Superior temporal gyrus (tissue), 1 donor: Measurements from ENCODE around the gene PGBD2.
A peak's percentile ranks its signal among the peaks of the same experiment; 100 is the strongest.
"Not testable (repeated sequence)": the region's sequence is repeated elsewhere in the genome, so short reads cannot be mapped to it uniquely, and the experiment has no call there.

Experiments
- DNase-seq: peaks from one replicate; pipeline ENCODE4 v3.0.0-alpha.2; 2016; ENCODE audit errors: extremely low spot score

The PGBD2 gene, protein sequence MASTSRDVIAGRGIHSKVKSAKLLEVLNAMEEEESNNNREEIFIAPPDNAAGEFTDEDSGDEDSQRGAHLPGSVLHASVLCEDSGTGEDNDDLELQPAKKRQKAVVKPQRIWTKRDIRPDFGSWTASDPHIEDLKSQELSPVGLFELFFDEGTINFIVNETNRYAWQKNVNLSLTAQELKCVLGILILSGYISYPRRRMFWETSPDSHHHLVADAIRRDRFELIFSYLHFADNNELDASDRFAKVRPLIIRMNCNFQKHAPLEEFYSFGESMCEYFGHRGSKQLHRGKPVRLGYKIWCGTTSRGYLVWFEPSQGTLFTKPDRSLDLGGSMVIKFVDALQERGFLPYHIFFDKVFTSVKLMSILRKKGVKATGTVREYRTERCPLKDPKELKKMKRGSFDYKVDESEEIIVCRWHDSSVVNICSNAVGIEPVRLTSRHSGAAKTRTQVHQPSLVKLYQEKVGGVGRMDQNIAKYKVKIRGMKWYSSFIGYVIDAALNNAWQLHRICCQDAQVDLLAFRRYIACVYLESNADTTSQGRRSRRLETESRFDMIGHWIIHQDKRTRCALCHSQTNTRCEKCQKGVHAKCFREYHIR

DNA sequence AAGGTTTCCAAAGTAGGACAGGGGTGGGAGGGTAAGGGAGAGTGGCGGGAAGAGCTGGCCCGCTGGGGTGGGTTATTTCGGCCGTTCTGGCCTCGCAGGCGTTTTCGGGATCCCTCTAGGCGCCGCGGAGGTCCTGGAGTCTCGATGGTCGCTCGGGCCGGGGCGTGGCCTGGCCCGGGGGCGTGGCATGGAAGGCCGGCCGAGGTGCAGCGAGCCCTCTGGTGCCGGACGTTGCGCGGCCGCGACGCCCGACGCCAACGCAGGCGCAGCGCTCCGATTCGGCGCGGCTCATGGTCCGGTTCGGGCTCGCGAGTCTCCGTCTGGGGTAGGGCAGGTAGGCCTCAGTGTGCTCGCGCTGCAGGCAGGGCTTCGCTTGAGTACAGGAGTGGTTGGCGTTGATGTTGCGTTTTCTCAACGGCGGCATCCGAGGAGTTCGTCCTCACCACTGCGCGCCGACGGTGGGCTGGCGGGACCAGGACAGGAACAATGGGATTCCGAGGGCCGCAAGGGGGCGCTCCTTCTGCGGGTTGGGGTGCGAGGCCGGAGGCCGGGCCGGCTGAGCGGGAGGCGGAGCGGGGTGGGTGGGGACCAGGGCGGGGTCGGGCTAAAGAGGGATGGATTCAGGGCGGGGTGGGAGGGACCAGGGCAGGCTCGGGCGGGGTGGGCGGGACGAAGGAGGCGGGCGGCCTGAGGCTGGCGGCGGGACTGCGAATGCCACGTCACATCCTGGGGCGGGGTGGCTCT is at the start of gene PGBD2:
Gene PGBD2, plus strand, starts transcription at position 227 of the 744 bp plus-strand sequence. CDS start 7,628 bp downstream, outside the sequence.
- DNase-seq = peak; percentile 86

DNA sequence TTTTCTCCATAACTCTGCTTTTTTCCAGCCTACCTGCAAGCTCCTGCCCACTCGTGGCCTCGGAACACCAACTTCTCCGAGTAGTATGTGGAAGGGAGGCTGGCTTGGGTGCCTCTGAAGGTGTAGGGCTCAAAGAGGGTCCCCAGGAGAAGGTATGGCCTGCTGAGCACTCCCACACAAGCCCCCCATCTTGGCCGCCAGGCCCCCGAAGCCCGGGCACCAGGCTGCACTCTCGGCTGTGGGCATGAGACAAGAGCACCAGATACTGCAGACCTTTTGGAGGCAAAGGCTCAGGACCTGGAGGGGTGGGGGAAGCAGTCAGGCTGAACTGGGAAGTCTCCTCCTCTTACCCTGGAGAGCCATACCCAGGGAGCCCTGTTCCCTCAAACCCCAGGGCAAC is 48.8 kb upstream of the PGBD2 start:
- DNase-seq = no peak

DNA sequence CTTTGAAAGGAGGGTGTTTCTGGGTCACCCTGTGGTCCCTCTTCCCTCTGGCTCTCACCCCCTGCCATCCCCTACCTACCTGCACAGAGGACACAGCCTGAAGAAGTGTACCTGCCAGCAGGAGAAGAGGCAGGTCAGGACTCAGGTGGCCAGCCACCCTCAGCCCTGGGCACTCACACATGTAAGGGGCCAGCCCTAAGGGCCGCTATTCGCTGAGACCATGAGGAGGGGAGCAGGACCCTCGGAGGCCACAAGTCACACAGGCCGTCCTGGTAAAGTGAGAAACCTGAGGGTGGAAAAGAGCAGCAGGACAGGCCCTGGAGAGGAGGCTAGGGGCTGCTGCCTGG is 48.3 kb upstream of the PGBD2 start:
- DNase-seq = no peak

DNA sequence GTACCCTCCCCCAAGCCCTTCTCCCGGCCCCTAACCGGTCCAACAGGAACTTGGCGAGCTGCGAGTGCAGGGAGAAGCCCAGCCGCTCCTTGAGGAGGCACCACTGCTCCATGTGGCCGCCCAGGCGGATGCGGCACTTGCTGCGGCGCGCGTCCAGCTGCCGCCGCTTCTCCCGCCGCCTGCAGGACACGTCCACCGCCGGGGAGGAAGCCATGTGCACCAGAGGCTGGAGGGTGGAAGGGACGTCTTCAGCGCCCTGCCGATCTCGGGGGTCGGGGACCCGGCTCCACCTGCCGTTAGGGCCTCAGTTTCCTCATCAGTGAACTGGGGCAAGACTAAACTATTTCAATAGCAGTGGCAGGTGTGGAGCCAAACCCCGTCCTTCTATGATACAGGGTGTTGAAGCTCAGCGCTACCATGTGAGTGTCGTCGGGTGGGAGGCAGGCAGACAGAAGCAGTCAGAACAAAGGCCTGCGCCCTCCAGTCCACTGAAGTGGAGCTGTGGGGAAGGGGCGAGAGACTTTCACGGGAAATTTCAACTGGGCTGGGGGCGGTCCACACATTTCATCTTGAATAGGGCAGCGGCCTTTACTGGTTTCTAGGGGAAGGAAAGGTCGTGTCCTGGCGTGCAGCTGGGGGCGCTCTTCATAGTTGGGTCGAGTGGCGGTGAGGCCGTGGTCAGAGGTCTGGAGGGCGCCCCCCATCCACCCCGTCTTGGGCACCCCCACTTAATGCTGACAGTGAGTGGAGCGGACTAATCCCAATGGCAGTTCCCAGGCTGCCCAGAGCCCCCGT is 47.7 kb upstream of the PGBD2 start:
- peak; percentile 60 for DNase-seq

DNA sequence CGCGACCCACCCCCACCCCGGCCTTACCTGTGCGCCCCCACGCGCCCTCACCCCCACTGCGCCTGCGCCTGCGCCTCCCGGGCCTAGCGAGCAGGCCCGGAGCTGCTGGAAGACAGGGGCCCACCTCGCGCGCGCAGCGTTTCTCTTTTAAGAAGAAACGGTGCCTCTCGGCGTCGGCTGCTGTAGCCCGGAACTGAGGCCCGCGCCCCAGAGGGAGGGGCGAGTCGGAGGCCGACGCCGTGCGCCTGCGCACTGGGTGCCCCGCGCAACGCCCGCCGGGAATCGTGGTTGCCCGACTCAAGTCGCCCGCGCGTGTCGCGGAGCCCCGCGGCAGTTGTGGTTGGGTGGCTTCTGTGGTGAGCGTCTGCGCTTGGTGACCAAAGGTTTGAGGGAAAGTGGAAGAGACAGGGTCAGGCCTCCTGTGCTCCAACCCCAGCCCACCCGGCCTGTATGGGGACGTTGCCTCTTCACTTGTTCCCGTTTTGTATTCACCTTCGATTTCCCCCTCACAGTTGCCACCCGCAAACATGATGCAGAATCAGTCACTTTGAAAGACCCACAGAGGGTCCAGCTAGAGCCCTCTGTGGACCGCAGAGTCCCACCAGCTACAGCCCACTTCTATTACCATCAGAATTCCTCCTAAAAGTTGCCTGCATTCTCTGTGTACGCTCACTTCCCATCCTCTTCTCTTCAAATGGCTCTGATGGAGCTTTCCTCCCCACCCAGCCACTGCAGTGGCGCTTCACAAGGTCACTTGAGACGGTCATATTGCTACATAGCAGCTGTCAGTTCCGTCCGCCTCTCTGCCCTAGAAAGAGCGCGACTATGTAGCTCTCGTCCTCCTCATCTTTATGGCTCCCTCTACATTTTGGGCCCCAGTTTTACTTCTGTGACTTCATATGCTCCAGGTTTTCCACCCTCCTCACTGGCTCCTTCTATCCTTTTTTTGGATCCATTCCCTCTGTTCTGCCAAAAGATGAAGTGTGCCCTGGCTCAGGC is 46.8 kb upstream of the PGBD2 start, which contains the start of gene ZNF692:
Gene ZNF692, minus strand, starts transcription at position 195 of the 999 bp plus-strand sequence. CDS start 776 bp downstream, outside the sequence.
- DNase-seq = peak; percentile 96

DNA sequence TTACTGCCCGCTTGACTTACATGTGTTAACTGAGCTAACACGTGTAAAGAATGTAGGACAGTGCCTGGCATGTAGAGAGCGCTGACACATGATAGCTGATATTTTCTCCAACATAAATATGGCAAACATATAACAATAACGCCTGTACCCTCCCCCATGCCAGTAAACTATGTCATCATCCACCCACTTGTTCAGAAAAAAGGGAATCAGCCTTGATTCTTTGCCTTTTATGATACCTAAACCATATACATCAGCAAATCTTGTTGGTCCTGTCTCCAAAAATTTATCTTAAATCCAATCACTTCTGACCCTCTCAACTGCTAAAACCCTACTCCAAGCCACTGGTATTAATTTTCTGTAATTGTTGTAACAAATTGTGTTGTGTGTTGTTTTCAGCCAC is 46.0 kb upstream of the PGBD2 start:
- DNase-seq = no peak

DNA sequence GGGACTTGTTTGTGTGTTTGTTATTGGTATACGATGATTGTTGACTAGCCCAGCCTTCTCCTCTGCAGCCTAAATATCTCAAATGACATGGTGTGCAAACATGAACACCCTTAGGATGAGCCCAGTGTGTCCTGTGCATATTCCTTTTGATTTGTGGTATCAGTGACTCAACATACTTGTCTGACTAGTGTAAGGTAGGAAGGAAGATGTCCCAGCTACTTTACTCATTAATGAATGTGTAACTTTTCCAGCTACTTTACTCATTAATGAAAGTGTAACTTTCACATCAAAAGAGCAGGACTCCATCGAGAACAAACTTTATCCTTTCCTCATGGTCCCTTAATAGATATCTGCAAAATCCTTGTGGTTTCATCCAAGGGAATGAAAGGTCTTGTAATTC is 44.4 kb upstream of the PGBD2 start:
- DNase-seq = no peak

DNA sequence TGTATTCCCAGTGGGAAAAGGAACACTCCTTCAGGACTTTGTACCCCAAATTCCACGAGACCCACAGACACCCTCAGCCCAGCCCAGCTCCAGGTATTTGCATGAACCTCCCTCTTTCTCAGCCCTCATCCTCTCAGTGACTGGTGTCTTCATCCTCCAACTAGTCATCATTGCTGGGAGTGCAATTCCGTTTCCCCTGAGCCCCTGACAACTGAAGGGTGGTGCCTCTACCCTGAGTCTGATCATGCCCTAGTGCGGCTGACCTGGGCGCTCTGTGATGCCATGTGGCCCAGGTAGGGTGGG is 43.4 kb upstream of the PGBD2 start:
- no peak for DNase-seq

DNA sequence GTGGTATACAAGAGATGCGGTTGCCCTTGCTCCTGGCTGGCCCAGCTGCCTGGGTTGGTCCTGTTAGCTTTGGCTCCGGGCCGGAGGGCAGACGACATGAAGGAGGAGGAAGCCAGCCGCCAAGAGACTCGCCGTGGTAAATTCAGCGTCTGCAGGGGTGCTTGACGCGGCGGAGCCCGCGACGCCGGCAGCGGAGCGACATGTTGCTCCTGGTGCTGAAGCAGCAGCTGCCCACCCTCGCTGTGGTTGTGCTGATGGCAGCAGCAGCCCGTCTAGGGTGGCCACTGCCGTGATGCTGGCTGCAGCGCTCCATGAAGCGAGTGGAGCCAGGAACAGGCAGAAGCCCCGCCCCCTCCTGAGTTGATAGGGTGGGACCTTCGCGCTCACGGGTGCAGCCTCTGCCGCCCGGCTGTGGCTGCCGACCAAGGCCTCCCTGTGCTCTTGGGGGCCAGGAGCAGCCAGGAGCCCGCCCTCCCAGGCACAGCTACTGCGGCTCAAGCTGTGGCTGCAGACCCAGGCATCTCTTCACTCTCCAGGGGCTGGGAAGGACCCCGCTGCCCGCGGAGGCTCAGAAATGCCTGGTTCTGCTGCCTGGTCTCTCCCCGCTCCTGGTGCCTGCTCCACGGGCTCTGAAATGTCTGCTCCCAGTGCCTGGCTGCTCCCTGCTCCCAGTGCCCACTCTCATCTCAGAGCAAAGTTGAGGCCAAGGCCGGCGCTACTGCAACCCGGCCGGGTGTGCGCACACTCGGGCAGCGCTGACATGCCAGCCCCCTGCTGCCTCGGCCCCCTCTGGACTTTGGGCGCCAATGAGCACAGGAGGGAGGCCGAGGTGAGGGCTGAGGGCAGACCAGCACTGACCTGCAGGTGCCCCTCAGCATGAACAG is 42.8 kb upstream of the PGBD2 start:
- peak; percentile 70 for DNase-seq

DNA sequence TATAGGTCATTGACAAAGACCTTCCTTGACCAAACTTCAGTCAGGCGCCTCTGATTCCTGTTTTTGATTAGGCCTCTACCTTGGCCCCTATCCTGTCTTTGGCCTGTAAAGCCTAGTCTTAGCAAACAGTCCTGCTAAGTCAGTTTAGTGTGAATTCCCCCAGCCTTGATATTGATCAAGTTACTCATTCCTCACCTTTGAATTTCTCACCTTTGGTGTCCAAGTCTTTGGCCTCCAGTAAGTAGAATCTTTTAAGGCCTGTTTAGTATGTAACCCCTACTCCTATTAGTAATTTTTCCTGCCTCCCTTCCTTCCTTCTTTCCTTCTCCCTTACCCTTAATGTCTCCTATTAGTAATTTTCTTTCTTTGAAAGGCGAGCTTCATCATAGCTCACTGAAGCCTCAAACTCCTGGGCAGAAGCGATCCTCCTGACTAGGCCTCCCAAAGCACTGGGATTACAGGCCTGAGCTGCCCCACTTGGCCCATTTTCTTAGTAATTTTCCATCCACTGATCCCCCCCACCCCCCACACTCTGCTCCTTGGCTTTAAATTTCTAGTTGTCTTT is 34.1 kb upstream of the PGBD2 start:
- no peak for DNase-seq

DNA sequence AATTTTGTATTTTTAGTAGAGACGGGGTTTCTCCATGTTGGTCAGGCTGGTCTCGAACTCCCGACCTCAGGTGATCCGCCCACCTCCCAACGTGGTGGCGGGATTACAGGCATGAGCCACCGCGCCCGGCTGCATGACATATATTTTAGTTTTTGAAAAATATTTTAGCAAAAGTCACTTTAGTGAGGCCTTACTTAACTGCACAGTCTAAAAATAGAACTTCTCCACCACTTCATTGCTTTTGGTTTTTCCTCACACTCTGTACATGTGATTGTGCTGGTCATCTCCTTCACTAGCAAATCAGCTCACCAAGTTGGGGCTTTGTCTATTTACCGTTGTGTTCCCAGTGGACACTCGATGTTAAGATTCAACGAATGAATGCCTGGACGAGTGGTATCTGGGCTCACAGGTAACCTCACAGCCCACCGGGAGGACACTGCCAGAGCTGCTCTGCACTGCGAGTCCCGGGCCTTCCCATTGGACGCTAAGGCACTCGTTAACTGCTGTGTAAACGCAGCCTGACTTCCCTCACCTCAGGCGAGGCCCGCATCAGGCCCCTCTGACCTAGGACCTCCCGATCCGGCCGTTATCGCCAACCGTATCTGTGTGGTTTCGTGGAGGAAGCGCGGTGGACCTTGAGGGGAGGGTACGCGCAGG is 33.2 kb upstream of the PGBD2 start:
- peak; percentile 73 for DNase-seq

DNA sequence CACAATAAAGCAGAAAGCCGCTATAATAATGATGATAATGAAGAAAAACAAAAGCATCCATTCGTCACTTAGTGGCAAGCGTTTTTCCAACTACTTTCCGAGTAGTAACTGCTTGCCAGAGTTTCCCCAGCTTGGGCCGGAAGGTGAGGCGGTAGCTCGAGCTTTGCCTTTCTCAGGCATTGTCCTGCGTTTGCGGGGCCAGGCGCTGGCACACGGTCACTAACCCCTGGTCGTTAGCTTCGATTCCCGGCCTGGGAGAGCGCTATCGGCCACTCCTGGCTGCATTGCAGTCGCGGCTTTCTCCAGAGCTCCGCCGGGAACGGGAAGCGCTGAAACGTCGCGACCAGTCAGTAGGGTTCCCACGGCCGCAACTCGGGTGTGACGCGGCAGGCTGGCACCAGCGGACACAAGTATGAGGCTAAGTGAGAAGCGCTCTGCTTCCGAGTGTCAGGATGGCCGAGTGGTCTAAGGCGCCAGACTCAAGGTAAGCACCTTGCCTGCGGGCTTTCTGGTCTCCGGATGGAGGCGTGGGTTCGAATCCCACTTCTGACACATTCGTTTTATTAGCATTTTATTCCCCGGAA is 32.5 kb upstream of the PGBD2 start:
- peak; percentile 98 for DNase-seq

DNA sequence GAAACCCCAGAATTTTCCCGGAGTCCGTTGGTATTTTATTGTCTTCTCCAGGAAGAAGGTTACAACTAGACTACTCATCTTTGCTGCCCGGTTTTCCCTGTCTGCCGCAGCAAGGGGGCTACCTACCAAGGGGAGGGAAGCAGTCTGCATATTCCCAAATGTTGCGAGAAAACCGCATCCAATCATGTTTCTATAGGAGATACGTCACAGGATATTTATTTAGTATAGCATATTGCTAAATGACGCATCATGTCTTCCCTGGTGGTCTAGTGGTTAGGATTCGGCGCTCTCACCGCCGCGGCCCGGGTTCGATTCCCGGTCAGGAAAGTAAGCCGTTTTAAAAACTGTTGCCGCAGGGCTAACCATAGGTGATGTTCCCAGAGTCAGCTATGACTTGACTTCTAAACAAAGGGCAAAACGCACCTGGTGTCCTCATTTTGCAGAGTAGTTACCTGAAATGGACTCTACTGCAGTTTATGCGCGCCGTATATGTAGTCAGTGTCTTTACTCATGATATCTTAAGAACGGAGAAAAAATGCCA is 32.0 kb upstream of the PGBD2 start:
- DNase-seq = peak; percentile 97

DNA sequence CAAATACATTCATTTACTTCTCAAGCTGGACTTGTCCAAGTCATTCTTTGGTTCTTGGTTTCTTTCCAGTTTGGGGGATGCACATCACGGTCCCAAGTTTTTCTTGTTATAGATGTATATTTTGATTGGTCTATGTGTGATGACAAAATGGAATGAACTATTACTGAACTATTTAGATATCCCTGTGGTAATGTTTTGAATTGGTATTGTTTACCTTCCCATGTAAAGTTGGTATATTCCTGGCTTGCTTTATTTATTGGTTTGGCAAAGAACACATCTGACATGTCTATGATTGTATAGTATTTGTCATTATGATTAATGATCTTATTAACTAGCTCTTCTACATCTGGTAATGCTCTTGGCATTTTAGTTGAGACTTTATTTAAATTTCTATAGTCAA is 24.8 kb upstream of the PGBD2 start:
- no peak for DNase-seq

DNA sequence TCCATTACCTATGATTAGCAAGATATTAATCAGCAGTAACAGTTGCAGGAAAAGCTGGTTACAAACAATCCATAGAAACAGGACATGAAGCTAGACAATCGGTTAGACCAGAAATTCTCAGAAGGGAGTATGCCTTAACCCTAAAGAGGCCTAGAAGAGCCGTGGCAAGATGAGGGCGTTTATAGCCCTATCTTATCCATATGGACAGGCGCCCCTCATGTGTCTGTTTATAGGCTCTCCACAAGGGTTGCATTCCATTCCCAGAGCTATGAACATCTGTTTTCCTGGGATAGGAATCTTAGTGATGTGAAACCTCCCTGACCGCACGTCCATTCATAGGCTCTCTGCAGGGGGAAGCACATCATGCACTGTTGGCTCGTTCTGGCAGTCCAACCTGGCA is 23.6 kb upstream of the PGBD2 start:
- DNase-seq = not testable (repeated sequence)

DNA sequence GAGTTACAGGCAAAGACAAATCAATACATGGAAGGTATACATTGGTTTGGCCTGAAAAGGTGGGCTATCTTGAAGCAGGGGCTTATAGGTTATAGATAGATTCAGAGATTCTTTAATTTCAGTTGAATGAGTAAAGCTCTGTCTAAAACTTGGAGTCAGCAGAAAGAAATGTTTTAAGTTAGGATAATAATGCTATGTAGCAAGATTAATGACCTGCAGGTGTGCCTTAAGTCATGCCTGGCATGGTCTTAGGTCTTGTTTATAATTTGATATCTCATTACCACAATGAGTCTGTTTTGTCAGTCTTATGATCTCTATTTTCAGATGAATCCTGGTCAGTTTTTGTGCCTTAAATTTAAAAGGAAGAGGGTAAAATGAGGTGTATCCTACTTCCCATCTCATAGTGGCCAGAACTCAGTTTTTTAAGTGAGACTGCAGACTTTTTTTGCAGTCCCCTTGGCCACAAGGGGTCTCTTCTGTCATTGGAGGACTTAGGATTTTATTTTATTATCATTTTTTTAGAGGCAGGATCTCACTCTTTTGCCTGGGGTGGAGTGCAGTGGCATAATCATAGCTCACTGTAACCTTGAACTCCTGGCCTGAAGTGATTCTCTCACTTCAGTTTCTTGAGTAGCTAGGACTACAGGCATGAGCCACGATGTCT is 21.3 kb upstream of the PGBD2 start:
- no peak for DNase-seq

DNA sequence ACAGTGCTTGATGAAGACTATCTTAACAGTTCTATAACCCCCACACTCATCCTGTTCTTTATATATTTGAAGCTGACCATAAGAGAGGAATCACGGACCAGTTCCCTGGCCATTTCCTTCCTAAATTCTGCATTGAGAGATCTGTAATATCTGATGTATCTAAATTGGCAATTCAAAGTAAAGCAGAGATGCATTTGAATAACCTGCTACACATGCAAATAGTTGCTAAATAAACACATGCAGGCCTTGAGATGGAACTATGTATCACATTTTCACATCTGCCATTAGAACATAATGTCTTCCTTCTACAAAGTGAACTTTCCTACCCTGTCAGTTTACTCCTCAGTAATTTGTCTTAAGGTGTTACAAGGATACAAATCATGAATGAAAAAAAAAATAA is 20.4 kb upstream of the PGBD2 start:
- no peak for DNase-seq
